GM18520 (cell line): Measurements from ENCODE around the gene CDC42BPG.

Source experiments
- ATAC-seq: cut with Tn5 transposase; IDR thresholded peaks from one replicate; pipeline ENCODE4 v1.9.1; 2021; ENCODE audit not compliant: unreplicated experiment

The CDC42BPG gene

GRCh38 chr11:64792482-64792881 is 52.0 kb downstream of the CDC42BPG start:
- ATAC-seq, result no peak

- ATAC-seq, result no peak
These were observed 52.6 kb downstream of the CDC42BPG start for GRCh38 chr11:64791781-64792291.

- ATAC-seq, result no peak
These were observed 54.0 kb downstream of the CDC42BPG start for GRCh38 chr11:64790205-64791095.

- no peak for ATAC-seq
These were observed 54.9 kb downstream of the CDC42BPG start for GRCh38 chr11:64789331-64790204.

- no peak for ATAC-seq
These were observed 55.9 kb downstream of the CDC42BPG start for GRCh38 chr11:64788321-64789215.

- ATAC-seq, result no peak
These were observed 56.7 kb downstream of the CDC42BPG start for GRCh38 chr11:64787526-64788320.

GRCh38 chr11:64786308-64786707 is 58.1 kb downstream of the CDC42BPG start:
- no peak for ATAC-seq

GRCh38 chr11:64784813-64785581 is 59.5 kb downstream of the CDC42BPG start:
- no peak for ATAC-seq

GRCh38 chr11:64778473-64779298 is 65.8 kb downstream of the CDC42BPG start, which contains the start of gene SF1:
Gene SF1 (minus strand): TSS chr11:64778542. CDS start chr11:64778392, 150 bp downstream.
- ATAC-seq, result peak; percentile 68

- peak; percentile 15 for ATAC-seq
These were observed 66.3 kb downstream of the CDC42BPG start for GRCh38 chr11:64778223-64778472.

GRCh38 chr11:64777449-64778222 is 66.8 kb downstream of the CDC42BPG start:
- no peak for ATAC-seq

GRCh38 chr11:64776875-64777274 is 67.6 kb downstream of the CDC42BPG start:
- no peak for ATAC-seq

GRCh38 chr11:64776425-64776824 is 68.0 kb downstream of the CDC42BPG start:
- ATAC-seq, result no peak

GRCh38 chr11:64774144-64774543 is 70.3 kb downstream of the CDC42BPG start:
- ATAC-seq, result no peak
